ENCODE results near the gene CHIT1.
"Not testable (repeated sequence)": the region's sequence is repeated elsewhere in the genome, so short reads cannot be mapped to it uniquely, and the experiment has no call there.

CHIT1 gene

GRCh38 chr1:203264052-203264501, 34.6 kb upstream of the CHIT1 start:
- no peak for DNase-seq

- no peak for DNase-seq
Measured at GRCh38 chr1:203263496-203263895, 34.0 kb upstream of the CHIT1 start.

- DNase-seq, result not testable (repeated sequence)
Measured at GRCh38 chr1:203256636-203257035, 27.2 kb upstream of the CHIT1 start.

- DNase-seq, result not testable (repeated sequence)
Measured at GRCh38 chr1:203254782-203255181, 25.3 kb upstream of the CHIT1 start.

- DNase-seq, result no peak
Measured at GRCh38 chr1:203252678-203253077, 23.2 kb upstream of the CHIT1 start.

- no peak for DNase-seq
Measured at GRCh38 chr1:203251466-203251865, 22.0 kb upstream of the CHIT1 start.

- no peak for DNase-seq
Measured at GRCh38 chr1:203250911-203251310, 21.4 kb upstream of the CHIT1 start.

- no peak for DNase-seq
Measured at GRCh38 chr1:203244776-203245175, 15.3 kb upstream of the CHIT1 start.

- DNase-seq, result not testable (repeated sequence)
Measured at GRCh38 chr1:203241708-203242107, 12.2 kb upstream of the CHIT1 start.

GRCh38 chr1:203239526-203240305, 10.2 kb upstream of the CHIT1 start:
- no peak for DNase-seq

GRCh38 chr1:203239081-203239480, 9.6 kb upstream of the CHIT1 start:
- DNase-seq, result no peak

- no peak for DNase-seq
Measured at GRCh38 chr1:203238535-203238934, 9.1 kb upstream of the CHIT1 start.

GRCh38 chr1:203234901-203235300, 5.4 kb upstream of the CHIT1 start:
- not testable (repeated sequence) for DNase-seq

GRCh38 chr1:203228670-203229069, 803 bp downstream of the CHIT1 start:
- DNase-seq, result no peak

- no peak for DNase-seq
Measured at GRCh38 chr1:203227371-203228083, 1.9 kb downstream of the CHIT1 start.

GRCh38 chr1:203225071-203225470, 4.4 kb downstream of the CHIT1 start:
- DNase-seq, result no peak

- no peak for DNase-seq
Measured at GRCh38 chr1:203223012-203223775, 6.3 kb downstream of the CHIT1 start.

- DNase-seq, result no peak
Measured at GRCh38 chr1:203219934-203220333, 9.5 kb downstream of the CHIT1 start.

GRCh38 chr1:203219171-203219570, 10.3 kb downstream of the CHIT1 start:
- no peak for DNase-seq

GRCh38 chr1:203217668-203218067, 11.8 kb downstream of the CHIT1 start:
- DNase-seq, result no peak

- no peak for DNase-seq
Measured at GRCh38 chr1:203217139-203217655, 12.3 kb downstream of the CHIT1 start.

GRCh38 chr1:203216274-203217138, 13.0 kb downstream of the CHIT1 start:
- DNase-seq, result peak; percentile 78

Data from activated CD8-positive, alpha-beta memory T cell treated with anti-CD3 and anti-CD28 coated beads for 24 hours (primary cell).